ENCODE results near the gene LYSMD3.

LYSMD3 gene

GRCh38 chr5:90555666-90556065 lies 26.3 kb upstream of the LYSMD3 start:
- Mint-ChIP-seq H3K27me3 (peaks cover 79% of the 10 kb centered on the region), H3K36me3 (ENCODE audit: low read depth) (no peaks in the 10 kb centered on the region), H3K27ac (no peak overlapping the region), H3K9me3 (no peaks in the 10 kb centered on the region), H3K4me1 (ENCODE audit: low read depth) (peaks cover 21% of the 10 kb centered on the region), H3K4me3 (no peak overlapping the region)
- intact Hi-C loops (cut with micrococcal nuclease), result no loop called here

GRCh38 chr5:90554358-90555006 lies 25.1 kb upstream of the LYSMD3 start:
- intact Hi-C loops (cut with micrococcal nuclease), result no loop called here
- Mint-ChIP-seq H3K4me1 (ENCODE audit: low read depth) (peaks cover 28% of the 10 kb centered on the region), H3K9me3 (no peaks in the 10 kb centered on the region), H3K36me3 (ENCODE audit: low read depth) (no peaks in the 10 kb centered on the region), H3K4me3 (no peak overlapping the region), H3K27ac (no peak overlapping the region), H3K27me3 (peaks cover 80% of the 10 kb centered on the region)

GRCh38 chr5:90553711-90554110 lies 24.3 kb upstream of the LYSMD3 start:
- Mint-ChIP-seq H3K9me3 (no peaks in the 10 kb centered on the region), H3K4me3 (no peak overlapping the region), H3K27ac (no peak overlapping the region), H3K4me1 (ENCODE audit: low read depth) (peaks cover 23% of the 10 kb centered on the region), H3K36me3 (ENCODE audit: low read depth) (no peaks in the 10 kb centered on the region), H3K27me3 (peaks cover 74% of the 10 kb centered on the region)
- intact Hi-C loops (cut with micrococcal nuclease), result no loop called here

- Mint-ChIP-seq H3K27me3 (peaks cover 52% of the 10 kb centered on the region), H3K9me3 (no peaks in the 10 kb centered on the region), H3K27ac (no peak overlapping the region), H3K4me1 (ENCODE audit: low read depth) (peaks cover 15% of the 10 kb centered on the region), H3K4me3 (no peak overlapping the region), H3K36me3 (ENCODE audit: low read depth) (no peaks in the 10 kb centered on the region)
- intact Hi-C loops (cut with micrococcal nuclease), result no loop called here
Observed at GRCh38 chr5:90551376-90551775, 22.0 kb upstream of the LYSMD3 start.

GRCh38 chr5:90550963-90551362 lies 21.6 kb upstream of the LYSMD3 start:
- Mint-ChIP-seq H3K4me3 (no peak overlapping the region), H3K4me1 (ENCODE audit: low read depth) (peaks cover 15% of the 10 kb centered on the region), H3K9me3 (no peaks in the 10 kb centered on the region), H3K36me3 (ENCODE audit: low read depth) (no peaks in the 10 kb centered on the region), H3K27ac (no peak overlapping the region), H3K27me3 (peaks cover 48% of the 10 kb centered on the region)
- intact Hi-C loops (cut with micrococcal nuclease), result no loop called here

- intact Hi-C loops (cut with micrococcal nuclease), result no loop called here
- no peak overlapping the region for H3K27ac Mint-ChIP-seq
- no peaks in the 10 kb centered on the region for H3K9me3 Mint-ChIP-seq
- H3K36me3 Mint-ChIP-seq (ENCODE audit: low read depth), result no peaks in the 10 kb centered on the region
- peaks cover 40% of the 10 kb centered on the region for H3K27me3 Mint-ChIP-seq
- peaks cover 15% of the 10 kb centered on the region for H3K4me1 Mint-ChIP-seq (ENCODE audit: low read depth)
- no peak overlapping the region for H3K4me3 Mint-ChIP-seq
Observed at GRCh38 chr5:90549729-90550275, 20.4 kb upstream of the LYSMD3 start.

- peaks cover 15% of the 10 kb centered on the region for H3K4me1 Mint-ChIP-seq (ENCODE audit: low read depth)
- H3K4me3 Mint-ChIP-seq, result no peak overlapping the region
- no peaks in the 10 kb centered on the region for H3K9me3 Mint-ChIP-seq
- intact Hi-C loops (cut with micrococcal nuclease), result no loop called here
- H3K27me3 Mint-ChIP-seq, result peaks cover 38% of the 10 kb centered on the region
- H3K27ac Mint-ChIP-seq, result no peak overlapping the region
- H3K36me3 Mint-ChIP-seq (ENCODE audit: low read depth), result no peaks in the 10 kb centered on the region
Observed at GRCh38 chr5:90549223-90549622, 19.8 kb upstream of the LYSMD3 start.

GRCh38 chr5:90548069-90548593 lies 18.7 kb upstream of the LYSMD3 start:
- intact Hi-C loops (cut with micrococcal nuclease), result no loop called here
- Mint-ChIP-seq H3K27ac (no peak overlapping the region), H3K4me1 (ENCODE audit: low read depth) (peaks cover 15% of the 10 kb centered on the region), H3K9me3 (no peaks in the 10 kb centered on the region), H3K4me3 (no peak overlapping the region), H3K27me3 (peaks cover 34% of the 10 kb centered on the region), H3K36me3 (ENCODE audit: low read depth) (no peaks in the 10 kb centered on the region)

- Mint-ChIP-seq H3K9me3 (no peaks in the 10 kb centered on the region), H3K36me3 (ENCODE audit: low read depth) (no peaks in the 10 kb centered on the region), H3K4me1 (ENCODE audit: low read depth) (peaks cover 14% of the 10 kb centered on the region), H3K27me3 (peaks cover 24% of the 10 kb centered on the region), H3K27ac (no peak overlapping the region), H3K4me3 (no peak overlapping the region)
- intact Hi-C loops (cut with micrococcal nuclease), result no loop called here
Observed at GRCh38 chr5:90547072-90547536, 17.7 kb upstream of the LYSMD3 start.

- Mint-ChIP-seq H3K4me3 (no peak overlapping the region), H3K4me1 (ENCODE audit: low read depth) (peaks cover 7% of the 10 kb centered on the region), H3K36me3 (ENCODE audit: low read depth) (no peaks in the 10 kb centered on the region), H3K9me3 (no peaks in the 10 kb centered on the region), H3K27ac (no peak overlapping the region), H3K27me3 (peaks cover 18% of the 10 kb centered on the region)
- intact Hi-C loops (cut with micrococcal nuclease), result no loop called here
Observed at GRCh38 chr5:90546216-90546837, 16.9 kb upstream of the LYSMD3 start.

- H3K27ac Mint-ChIP-seq, result no peak overlapping the region
- peaks cover 16% of the 10 kb centered on the region for H3K27me3 Mint-ChIP-seq
- intact Hi-C loops (cut with micrococcal nuclease), result no loop called here
- H3K36me3 Mint-ChIP-seq (ENCODE audit: low read depth), result no peaks in the 10 kb centered on the region
- no peaks in the 10 kb centered on the region for H3K9me3 Mint-ChIP-seq
- peaks cover 7% of the 10 kb centered on the region for H3K4me1 Mint-ChIP-seq (ENCODE audit: low read depth)
- no peak overlapping the region for H3K4me3 Mint-ChIP-seq
Observed at GRCh38 chr5:90545511-90545910, 16.1 kb upstream of the LYSMD3 start.

- Mint-ChIP-seq H3K4me1 (ENCODE audit: low read depth) (no peaks in the 10 kb centered on the region), H3K4me3 (no peak overlapping the region), H3K27ac (no peak overlapping the region), H3K9me3 (no peaks in the 10 kb centered on the region), H3K36me3 (ENCODE audit: low read depth) (no peaks in the 10 kb centered on the region), H3K27me3 (peaks cover 11% of the 10 kb centered on the region)
- intact Hi-C loops (cut with micrococcal nuclease), result no loop called here
Observed at GRCh38 chr5:90542827-90543519, 13.6 kb upstream of the LYSMD3 start.

- Mint-ChIP-seq H3K36me3 (ENCODE audit: low read depth) (peaks cover 2% of the 10 kb centered on the region), H3K4me3 (no peak overlapping the region), H3K9me3 (no peaks in the 10 kb centered on the region), H3K4me1 (ENCODE audit: low read depth) (no peaks in the 10 kb centered on the region), H3K27ac (no peak overlapping the region), H3K27me3 (peaks cover 8% of the 10 kb centered on the region)
- intact Hi-C loops (cut with micrococcal nuclease), result no loop called here
Observed at GRCh38 chr5:90534922-90535321, 5.5 kb upstream of the LYSMD3 start.

GRCh38 chr5:90533794-90534193 lies 4.4 kb upstream of the LYSMD3 start:
- no peak overlapping the region for H3K4me3 Mint-ChIP-seq
- intact Hi-C loops (cut with micrococcal nuclease), result no loop called here
- peaks cover 11% of the 10 kb centered on the region for H3K36me3 Mint-ChIP-seq (ENCODE audit: low read depth)
- no peak overlapping the region for H3K27ac Mint-ChIP-seq
- peaks cover 8% of the 10 kb centered on the region for H3K27me3 Mint-ChIP-seq
- no peaks in the 10 kb centered on the region for H3K9me3 Mint-ChIP-seq
- H3K4me1 Mint-ChIP-seq (ENCODE audit: low read depth), result peaks cover under 1% of the 10 kb centered on the region

Measured in dendritic cell treated with granulocyte-macrophage colony-stimulating factor and Interleukin-4, amounts not matched to agents 40 ng/mL and 50 ng/mL, for 4 days (primary cell).